Measurements from ENCODE around the gene APLN.
A peak's percentile ranks its signal among the peaks of the same experiment; 100 is the strongest.

The APLN gene

DNA sequence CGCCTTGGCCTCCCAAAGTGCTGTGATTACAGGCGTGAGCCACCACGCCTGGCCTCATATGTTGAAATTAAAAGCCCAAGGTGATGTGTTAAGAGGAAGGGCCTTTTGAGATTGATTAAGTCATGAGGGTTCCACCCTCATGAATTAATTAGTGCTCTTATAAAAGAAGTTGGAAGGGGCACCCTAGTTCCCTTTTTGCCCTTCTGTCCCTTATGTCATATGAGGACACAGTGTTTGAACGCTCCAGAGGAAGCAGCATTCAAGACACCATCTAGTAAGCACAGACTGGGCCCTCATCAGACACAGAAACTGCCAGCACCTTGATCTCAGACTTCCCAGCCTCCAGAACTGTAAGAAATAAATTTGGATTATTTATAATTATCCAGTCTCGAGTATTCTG lies 5.1 kb upstream of the APLN start:
- DNase-seq: no peak

- DNase-seq: no peak
Measured at GRCh38 chrX:129659141-129659540, 4.4 kb upstream of the APLN start.

GRCh38 chrX:129658429-129658828 lies 3.7 kb upstream of the APLN start:
- no peak for DNase-seq

DNA sequence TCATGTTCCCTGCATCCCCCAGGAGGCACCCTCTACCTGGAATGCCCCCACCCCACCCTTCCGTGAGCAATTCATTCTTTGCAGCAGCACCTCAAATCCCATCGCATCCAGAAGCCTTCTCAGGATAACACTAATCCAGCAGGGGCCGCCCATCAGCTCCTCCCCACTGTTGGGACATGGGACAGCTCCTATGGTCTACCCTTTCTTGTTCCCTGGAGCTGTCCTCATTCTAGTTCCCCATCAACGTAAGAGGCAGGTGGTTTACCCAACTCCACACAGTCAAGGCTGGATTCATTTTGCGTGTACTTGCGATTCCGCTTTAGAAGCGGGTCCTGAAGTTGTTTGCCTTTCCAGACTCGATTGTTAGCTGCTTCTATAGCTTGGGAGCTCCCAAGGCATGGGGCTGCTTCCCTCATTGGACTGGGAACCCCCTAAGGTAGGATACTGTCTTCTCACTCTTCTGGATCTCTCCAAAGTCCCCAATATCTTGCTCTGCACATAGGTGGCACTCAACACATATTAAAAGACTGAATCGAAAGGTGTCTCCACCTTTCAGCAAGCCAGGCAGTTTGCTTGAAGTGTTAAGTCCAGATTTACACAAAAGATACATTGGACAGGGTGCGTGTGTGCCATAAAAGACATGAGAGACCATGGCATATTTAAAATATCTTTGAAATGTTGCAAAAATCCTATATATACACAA lies 942 bp upstream of the APLN start:
- no peak for DNase-seq

- peak; percentile 33 for DNase-seq
Measured at GRCh38 chrX:129653971-129654651, 645 bp downstream of the APLN start.

GRCh38 chrX:129653181-129653970 lies 1.4 kb downstream of the APLN start:
- DNase-seq: no peak

DNA sequence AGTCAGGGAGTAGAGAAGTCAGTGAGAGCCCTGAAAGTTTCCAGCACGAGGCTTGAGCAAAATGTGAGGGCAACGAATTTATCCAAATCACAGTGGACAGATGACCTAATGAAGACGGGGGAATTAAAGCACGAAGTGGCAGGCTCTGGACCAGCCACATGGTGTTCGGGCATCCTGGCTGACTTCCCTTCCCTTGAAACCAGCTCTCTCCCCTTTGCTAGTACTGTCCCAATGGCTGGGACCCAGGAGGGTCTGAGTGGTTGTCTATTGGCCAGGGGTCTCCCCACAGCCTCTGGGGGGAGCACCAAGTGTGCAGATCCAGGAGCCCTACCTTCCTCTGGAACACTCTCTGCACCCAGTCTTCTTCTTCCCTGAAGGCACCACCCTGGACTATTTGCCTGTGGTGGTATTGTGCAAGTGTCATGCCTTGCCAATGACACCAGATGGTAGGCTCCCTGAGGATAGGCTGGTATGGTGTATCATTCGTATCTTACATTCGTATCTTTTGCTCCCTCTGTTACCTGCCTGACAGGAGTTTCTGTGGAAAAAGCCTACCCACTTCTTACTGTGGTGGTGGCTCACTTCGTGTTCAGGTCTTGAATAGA lies 2.1 kb downstream of the APLN start:
- no peak for DNase-seq

DNA sequence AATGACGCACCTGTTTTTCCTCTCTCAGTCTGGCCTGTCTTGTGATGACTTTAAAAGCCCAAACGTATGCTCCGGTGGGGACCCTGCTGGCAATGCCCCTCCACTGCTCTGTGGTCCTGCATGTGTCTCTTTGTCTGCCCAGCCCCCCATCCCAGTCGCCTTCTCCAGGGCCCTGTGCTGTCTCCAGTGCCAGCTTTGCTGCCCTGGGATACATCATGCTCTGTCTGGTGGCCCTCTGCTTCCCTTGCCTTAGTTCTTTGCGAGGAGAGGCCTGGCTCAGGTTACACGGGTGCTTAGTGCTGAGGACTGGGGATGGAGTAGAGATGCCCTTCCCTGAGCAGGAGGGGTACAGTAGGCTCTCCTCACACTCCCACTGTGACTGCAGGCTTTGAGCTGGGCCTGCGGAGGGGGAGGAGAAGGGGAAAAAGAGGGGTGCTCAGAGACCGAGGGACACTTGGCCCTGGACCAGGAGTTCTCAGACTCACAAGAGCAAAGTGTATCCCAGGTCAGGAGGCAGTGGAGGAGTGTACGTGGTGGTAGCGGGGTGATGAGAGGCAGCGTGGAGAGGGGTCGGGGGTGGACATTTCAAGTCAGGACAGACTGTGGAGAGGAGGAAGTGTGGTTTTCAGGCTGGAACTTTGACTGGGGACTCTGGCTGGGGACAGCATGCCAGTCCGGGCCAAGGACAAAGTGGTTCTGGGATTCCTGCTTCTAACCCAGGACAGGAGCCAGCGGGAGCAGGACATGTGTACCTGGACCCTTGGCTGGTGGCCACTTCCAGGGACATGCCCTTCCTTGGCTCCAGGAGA lies 2.8 kb downstream of the APLN start:
- no peak for DNase-seq

- no peak for DNase-seq
Measured at GRCh38 chrX:129650821-129651510, 3.8 kb downstream of the APLN start.

GRCh38 chrX:129650183-129650689 lies 4.5 kb downstream of the APLN start:
- DNase-seq: no peak

DNA sequence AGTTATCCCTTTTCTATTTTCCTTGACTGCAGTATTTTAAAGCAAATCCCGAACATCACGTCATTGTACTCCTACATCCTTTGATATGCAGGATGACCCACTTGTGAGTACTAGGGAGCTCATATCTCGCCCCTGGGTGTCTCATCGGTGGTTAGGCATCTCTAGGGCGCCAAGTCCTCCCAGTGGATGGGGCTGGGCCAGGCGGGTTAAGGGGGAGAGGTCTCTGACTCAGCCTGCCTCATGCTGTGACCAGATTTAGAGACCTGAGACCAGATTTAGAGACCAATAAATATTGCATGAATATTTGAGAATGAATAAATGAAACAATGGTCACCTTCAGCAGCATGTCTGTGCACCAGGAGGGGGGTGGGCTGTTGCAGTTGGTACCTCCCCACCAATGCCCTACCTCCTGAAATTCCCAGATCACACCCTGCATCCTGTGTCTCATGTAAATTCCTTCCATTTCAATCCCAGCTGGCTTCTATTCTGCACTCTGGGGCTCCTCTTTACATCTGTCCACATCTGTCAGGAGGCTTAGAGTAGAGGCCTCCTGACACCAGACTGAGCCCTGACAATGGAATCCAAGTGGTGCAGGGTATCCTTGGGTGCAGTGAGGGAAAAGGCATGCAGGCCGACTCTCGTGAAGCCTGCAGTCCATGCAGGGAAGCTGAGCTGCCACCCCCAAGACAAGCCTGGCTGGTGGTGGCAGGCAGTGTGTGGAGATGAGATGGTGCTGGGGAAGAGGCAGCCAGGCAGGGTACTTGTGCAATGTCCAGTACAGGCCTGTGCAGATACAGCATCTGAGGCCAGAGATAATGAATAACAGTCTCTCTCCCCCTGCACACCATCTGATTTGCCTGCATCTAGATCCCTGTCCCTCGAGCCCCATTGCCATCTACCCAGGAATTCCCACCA lies 5.2 kb downstream of the APLN start:
- no peak for DNase-seq

DNA sequence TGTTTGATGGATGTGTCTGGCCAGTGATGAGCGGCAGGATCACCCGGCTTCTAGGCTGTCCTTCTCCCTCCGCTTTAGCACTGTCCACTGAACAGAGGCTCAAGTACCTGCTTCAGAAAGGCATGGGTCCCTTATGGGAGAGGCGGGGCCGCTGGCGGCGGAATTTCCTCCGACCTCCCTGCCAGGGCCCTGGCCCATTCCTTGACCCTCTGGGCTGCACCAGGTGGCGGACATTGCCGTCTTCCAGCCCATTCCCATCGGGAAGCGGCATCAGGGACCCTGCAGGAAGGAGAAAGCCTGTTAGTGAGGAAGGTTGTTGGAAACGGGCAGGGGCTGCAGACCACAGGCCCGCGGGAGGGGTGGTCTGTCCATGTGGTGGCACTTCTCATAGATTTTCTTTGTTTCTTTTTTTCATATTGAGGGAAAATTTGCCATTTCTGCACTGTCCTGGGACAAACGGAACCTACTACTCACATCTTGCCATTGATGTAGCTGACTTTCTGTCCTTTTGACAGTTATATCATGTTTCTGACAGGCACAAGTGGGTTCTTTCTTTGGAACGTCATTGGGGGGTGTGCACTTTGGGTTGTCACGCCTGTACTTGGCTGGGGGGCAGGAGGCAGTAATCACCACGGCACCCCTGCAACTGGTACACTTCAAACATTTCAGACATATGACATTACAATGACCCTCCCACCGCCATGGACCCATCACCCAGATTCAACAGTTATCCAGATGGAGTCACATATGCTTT lies 6.1 kb downstream of the APLN start:
- no peak for DNase-seq

DNA sequence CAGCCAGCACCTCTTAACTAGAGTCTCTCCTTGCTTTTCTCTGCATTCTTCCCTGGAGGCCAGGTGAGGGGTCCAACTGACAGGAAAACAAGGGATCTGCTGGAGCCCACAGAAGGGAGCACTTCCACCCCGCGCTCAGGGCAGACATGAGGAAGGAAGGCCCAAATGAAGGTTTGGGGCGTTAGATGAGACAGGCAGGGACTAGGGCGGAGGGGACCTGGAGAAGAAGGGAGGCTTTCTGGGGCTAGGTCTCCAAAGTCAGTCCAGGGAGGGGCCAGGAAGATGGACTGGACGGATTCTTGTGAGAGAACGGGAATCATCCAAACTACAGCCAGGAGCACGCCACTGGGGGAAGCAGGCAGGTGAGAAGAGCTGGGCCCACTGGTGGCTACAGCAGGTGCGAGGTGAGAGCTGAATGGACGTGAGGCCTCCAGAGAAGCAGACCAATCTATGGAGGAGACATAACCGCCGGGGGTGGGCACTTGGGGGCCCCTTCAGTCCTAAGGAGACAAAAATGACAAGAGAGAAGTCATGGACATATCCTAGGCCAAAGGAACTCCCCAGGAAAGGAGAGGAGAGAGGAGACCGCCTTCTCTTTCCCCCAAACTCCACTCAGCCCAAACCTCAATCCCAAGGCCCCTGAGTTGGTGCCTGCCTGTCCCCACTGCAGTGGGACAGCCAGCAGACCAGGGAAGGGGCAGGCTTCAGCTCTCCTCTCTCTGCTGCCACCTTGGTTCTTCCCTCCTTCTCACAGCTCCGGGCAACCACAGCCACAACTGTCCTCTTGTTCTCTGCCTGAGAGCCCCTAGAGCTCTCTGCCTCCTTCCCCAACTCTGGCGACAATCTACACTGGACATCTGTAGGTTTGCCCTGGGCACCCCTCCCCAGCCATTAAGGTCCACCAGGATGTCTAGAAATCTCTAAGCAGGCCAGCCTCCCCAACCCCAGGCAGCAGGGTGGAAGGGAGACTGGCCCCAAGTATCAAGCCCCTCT lies 7.0 kb downstream of the APLN start:
- DNase-seq: no peak

DNA sequence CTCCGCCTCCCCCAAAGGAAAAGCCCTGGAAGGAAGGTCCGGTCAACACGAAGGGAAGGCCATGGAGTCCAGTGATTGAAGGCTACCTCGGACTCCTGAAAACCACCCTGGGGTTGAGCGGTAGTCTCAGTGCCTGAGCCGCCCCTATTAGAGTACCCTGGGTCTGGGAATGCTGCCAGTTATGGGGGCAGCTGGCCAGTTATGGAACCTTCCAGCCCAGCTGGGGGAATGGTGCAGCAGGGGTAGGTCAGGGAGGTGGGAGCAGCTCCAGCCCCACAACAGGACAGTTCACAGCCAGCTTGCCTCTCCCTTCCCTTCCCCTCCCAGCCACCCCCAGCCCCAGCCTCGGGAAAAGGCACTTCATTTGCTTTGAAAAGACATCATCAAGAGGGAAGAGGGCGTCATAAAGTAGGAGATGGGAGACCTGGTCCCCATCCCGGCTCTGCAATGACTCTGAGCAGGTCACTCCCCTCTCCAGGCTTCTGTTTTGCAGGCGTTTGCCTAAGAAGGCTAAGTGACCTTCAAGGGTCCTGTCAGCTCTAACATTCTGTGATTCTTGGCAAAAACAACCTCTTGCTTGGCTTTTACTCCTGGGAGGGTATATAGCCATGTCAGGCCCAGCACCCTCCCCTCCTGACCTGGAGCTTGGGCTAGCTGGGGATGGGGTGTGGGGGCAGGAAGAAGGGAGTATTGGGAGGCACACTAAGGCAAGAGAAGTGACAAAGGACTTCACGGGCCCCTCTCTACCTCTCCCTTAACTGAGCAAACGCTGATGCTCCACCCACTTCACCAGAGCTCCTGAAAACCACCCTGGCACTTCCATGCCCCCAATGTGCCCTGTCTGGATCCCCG lies 8.0 kb downstream of the APLN start:
- no peak for DNase-seq

GRCh38 chrX:129642641-129643040 lies 12.1 kb downstream of the APLN start:
- DNase-seq: no peak

GRCh38 chrX:129641941-129642340 lies 12.8 kb downstream of the APLN start:
- no peak for DNase-seq

- DNase-seq: no peak
Measured at GRCh38 chrX:129641469-129641868, 13.3 kb downstream of the APLN start.

- no peak for DNase-seq
Measured at GRCh38 chrX:129640737-129641136, 14.0 kb downstream of the APLN start.
